Uterus (tissue), 4 donors: ENCODE measurements around the gene SHROOM2. TPM values are rescaled to one million over a fixed set of nuclear protein-coding genes. Genes with fewer than 3 reads are reported as not detected.
"Not testable (repeated sequence)": the region's sequence is repeated elsewhere in the genome, so short reads cannot be mapped to it uniquely, and the experiment has no call there.

Experiments
- DNase-seq, 2 donors: peaks; one replicate each; pipeline ENCODE4 v3.0.0-alpha.2; 2019 to 2020
- H3K27ac ChIP-seq, 2 donors: fragments of 200-600 bp; sonication (generic); 1 replicate in 1 of 2; 2 replicates in 1 of 2; pipeline ENCODE4 v1.5.1; 2016 to 2018
- H3K27me3 ChIP-seq, 2 donors: fragments of 200-600 bp; sonication (generic); one replicate each; pipeline ENCODE4 v1.5.1; 2018 to 2019; ENCODE audit warnings: control low read depth in 1 of 2
- H3K36me3 ChIP-seq, 2 donors: fragments of 200-600 bp; sonication (generic); one replicate each; pipeline ENCODE4 v1.5.1; 2019; ENCODE audit warnings: control low read depth in 1 of 2
- H3K4me1 ChIP-seq, 2 donors: fragments of 200-600 bp; sonication (generic); one replicate each; pipeline ENCODE4 v1.5.1; 2018 to 2019; ENCODE audit warnings: control low read depth in 1 of 2
- H3K4me3 ChIP-seq, 2 donors: fragments of 200-600 bp; sonication (generic); 1 replicate in 1 of 2; 2 replicates in 1 of 2; pipeline ENCODE4 v1.5.1; 2018 to 2019; ENCODE audit warnings: mild to moderate bottlenecking in 1 of 2
- H3K9me3 ChIP-seq, 2 donors: fragments of 200-600 bp; sonication (generic); one replicate each; pipeline ENCODE4 v1.5.1; 2019; ENCODE audit warnings: control low read depth in 1 of 2
- POLR2A ChIP-seq, 2 donors: fragments of 450-650 bp; IDR thresholded peaks; one replicate each; pipeline ENCODE4 v1.6.1; 2016; ENCODE audit warnings: antibody characterized with exemption in 2 of 2, mild to moderate bottlenecking in 1 of 2, moderate library complexity in 1 of 2
- intact Hi-C: fragments of 100-400 bp; cut with DNase I; formaldehyde crosslinking; loops from one replicate; pipeline ENCODE4 v1.15.1; 2023; ENCODE audit warnings: low total_unique reads
- total RNA-seq, 4 donors: library from RNA; depleted of rRNA in 3 of 4; stranded (reverse); fragments of >200 nt in 3 of 4; gene quantifications; one replicate each; pipeline versions ENCODE4 v1.1.0 to v1.2.4, GENCODE V29; 2014 to 2023
- TF ChIP-seq, protein P1 (sequence below), 4 experiments: fragments of 200-600 bp in 2 of 4; fragments of 450-650 bp in 2 of 4; sonication (generic) in 2 of 4; IDR thresholded peaks; one replicate each; pipeline ENCODE4 v1.5.1; 2016 to 2019; ENCODE audit warnings: antibody characterized with exemption in 4 of 4, mild to moderate bottlenecking in 2 of 4, moderate library complexity in 1 of 4
- donor health status: DM: yes; HTN: yes; CAD: no.

SHROOM2 gene
- total RNA-seq, 4 donors from 2014 or later = 3.5 to 8.7 (median 4.8) TPM

DNA sequence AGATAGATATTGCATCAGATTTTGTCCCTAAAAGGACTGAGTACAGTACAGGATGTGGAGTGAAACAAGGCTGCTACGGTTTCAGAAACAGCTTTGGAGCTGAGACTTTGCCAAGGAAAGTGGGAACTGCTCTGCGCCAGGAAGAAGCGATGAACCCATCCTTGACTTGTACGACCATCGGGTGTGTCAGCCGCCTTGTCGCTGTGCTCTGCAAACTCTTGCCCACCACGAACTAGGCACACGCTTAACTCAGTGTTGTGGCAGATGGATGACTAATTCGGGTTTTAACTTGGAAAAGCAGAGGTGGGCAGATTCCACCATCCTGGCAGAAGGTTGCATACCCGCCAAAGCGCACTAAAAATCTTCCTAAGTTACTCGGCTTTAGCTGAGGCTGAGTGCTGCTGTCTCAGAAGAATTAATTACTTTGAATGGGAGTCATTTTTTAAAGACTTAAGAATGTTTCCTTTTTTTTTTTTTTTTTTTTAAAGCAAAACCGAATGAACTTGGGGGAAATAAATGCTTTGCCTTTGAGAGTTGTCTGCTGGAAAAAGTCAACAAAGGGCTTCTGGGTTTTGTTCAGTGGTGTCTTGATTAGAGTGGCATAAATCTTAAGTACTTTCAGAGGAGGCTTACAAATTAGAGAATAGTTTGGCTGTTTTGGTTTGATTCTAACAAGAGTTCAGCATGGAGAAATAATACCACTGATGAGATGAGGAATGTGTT lies 69.5 kb downstream of the SHROOM2 start:
- H3K27ac ChIP-seq = peak overlapping the region; percentile 1 to 24
- intact Hi-C loops = no loop called here
- no peak for TF ChIP-seq POLR2A (IDR thresholded peaks at IDR 0.05)
- TF ChIP-seq, protein P1, sequence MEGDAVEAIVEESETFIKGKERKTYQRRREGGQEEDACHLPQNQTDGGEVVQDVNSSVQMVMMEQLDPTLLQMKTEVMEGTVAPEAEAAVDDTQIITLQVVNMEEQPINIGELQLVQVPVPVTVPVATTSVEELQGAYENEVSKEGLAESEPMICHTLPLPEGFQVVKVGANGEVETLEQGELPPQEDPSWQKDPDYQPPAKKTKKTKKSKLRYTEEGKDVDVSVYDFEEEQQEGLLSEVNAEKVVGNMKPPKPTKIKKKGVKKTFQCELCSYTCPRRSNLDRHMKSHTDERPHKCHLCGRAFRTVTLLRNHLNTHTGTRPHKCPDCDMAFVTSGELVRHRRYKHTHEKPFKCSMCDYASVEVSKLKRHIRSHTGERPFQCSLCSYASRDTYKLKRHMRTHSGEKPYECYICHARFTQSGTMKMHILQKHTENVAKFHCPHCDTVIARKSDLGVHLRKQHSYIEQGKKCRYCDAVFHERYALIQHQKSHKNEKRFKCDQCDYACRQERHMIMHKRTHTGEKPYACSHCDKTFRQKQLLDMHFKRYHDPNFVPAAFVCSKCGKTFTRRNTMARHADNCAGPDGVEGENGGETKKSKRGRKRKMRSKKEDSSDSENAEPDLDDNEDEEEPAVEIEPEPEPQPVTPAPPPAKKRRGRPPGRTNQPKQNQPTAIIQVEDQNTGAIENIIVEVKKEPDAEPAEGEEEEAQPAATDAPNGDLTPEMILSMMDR (IDR thresholded peaks at IDR 0.05) = no peak

DNA sequence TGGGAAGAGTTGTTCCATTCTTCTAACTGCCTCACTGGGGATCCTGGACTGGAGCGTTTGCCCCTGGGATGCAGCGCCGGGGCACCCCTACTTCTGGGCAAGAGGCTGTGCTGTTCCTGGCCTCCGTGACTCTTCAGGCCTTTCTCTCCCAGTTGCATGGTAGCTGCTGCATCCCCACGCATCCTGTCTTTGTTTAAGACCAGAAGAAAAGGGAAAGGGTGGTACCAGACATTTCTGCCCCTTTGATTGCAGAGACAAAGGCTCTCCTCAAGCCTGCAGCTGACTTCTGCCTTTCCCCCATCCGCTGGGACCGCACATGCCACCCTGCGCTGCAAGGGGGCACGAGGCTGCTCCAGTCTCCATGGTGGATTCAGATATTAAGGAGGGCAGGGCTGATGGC lies 70.4 kb downstream of the SHROOM2 start:
- TF ChIP-seq POLR2A (IDR thresholded peaks at IDR 0.05) = no peak
- TF ChIP-seq, protein P1 (IDR thresholded peaks at IDR 0.05) = no peak
- Histone ChIP-seq H3K4me3 (no peak overlapping the region), H3K36me3 (no peaks in the 10 kb centered on the region), H3K27me3 (no peaks in the 10 kb centered on the region), H3K27ac (no peak overlapping the region), H3K9me3 (no peaks in the 10 kb centered on the region), H3K4me1 (no peaks in the 10 kb centered on the region)
- no peak for DNase-seq
- intact Hi-C loops = no loop called here

More for the DNA sequence above, 69.5 kb downstream of the SHROOM2 start:
- Histone ChIP-seq H3K4me1 (no peaks in the 10 kb centered on the region), H3K9me3 (no peaks in the 10 kb centered on the region), H3K4me3 (no peak overlapping the region), H3K27me3 (no peaks in the 10 kb centered on the region), H3K36me3 (no peaks in the 10 kb centered on the region)
- DNase-seq = no peak

DNA sequence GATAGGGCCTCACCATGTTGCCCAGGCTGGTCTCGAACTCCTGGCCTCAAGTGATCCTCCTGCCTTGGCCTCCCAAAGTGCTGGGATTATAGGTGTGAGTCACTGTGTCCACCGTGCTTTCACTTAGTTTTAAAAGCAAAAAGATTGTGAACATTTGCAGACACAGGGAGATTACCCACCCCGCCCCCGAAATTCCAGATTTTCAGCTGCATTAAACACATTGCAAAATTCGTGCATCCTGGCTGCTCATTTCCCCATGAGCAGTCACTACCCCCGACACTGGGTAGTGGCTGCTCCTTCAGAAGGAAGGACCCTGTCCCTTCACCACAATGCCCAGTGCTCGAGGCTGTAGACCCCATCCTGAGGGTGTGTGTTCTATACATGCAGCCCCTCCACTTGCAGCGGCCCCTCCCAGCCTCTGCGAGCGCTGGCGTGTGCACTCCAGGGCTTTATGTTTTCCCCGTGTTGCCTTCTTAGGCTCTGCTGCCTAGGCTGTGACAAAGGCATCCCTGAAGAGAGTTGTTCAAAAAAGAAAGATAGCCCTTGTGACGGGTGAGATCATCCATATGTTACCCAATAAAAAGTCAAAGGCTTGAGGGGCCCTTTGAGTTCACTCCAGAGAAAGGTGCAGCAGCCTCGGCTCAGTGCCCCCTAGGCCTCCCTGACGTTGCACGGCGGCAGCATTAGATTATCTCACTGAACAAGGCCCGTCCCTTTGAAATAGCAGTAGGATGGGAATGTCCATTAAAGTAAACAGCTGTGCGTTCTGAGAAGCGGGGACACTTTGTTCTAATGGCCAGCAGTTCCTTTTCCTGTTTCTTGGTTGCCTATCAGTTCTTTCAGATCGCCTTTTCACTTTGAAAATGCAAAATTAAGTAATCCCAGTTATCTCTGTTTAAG lies 71.6 kb downstream of the SHROOM2 start:
- Histone ChIP-seq H3K4me1 (no peaks in the 10 kb centered on the region), H3K9me3 (no peaks in the 10 kb centered on the region), H3K27me3 (no peaks in the 10 kb centered on the region), H3K36me3 (no peaks in the 10 kb centered on the region), H3K27ac (no peak overlapping the region), H3K4me3 (no peak overlapping the region)
- intact Hi-C loops = no loop called here
- DNase-seq = no peak
- TF ChIP-seq, protein P1 (IDR thresholded peaks at IDR 0.05) = no peak
- no peak for TF ChIP-seq POLR2A (IDR thresholded peaks at IDR 0.05)

DNA sequence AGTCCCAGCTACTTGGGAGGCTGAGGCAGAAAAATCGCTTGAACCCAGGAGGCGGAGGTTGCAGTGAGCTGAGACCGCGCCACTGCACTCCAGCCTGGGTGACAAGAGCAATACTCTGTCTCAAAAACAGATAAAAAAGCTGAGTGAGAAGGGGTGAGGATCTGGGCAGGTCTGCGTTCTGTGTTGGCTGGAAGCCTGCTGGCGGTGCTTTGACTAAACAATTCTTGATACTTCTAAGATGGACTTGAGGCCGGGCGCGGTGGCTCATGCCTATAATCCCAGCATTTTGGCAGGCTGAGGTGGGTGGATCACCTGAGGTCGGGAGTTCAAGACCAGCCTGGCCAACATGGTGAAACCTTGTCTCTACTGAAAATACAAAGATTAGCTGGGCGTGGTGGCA lies 72.5 kb downstream of the SHROOM2 start:
- intact Hi-C loops, DNase-seq: not testable (repeated sequence)

DNA sequence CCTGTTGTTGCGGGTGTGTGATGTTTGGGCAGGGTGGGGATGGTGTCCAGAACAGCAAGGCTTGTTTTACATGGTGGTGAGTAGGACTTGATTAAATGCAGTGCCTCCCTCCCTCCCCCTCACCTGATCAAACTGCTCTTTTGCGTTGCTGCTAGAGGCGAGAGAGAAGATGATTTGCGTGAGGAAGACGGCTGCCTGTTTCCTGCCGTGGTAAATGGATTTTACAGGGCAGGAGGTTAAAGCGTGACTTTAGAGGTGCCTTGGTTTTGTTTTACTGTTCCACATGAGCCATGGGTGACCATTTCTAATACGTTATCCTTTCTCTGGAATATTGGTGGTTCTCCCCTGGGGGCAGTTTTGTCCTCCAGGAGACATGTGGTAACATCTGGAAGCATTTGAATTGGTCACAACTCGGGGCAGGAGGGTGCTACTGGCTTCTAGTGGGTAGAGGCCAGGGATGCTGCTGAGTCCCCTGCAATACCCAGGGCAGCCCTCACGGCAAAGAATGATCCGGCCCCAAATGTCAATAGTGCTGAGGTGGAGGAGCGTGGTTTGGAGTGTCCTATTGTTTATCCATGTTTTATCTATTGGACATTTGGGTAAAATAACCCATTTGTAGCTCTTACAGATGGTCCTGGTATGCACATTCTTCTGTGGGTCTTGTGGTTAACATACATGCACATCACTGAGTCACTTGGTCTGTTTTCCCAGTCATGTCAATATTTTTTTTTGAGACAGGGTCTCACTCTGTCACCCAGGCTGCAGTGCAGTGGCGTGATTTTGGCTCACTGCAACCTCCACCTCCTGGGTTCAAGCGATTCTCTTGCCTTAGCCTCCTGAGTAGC lies 73.7 kb downstream of the SHROOM2 start:
- H3K36me3 ChIP-seq = no peaks in the 10 kb centered on the region
- no peak for DNase-seq
- no peak overlapping the region for H3K27ac ChIP-seq
- no peaks in the 10 kb centered on the region for H3K4me1 ChIP-seq
- intact Hi-C loops = no loop called here
- no peaks in the 10 kb centered on the region for H3K27me3 ChIP-seq
- TF ChIP-seq POLR2A (IDR thresholded peaks at IDR 0.05) = no peak
- TF ChIP-seq, protein P1 (IDR thresholded peaks at IDR 0.05) = no peak
- H3K9me3 ChIP-seq = no peaks in the 10 kb centered on the region
- no peak overlapping the region for H3K4me3 ChIP-seq

More for the DNA sequence above, 72.5 kb downstream of the SHROOM2 start:
- H3K9me3 ChIP-seq, H3K36me3 ChIP-seq, H3K27ac ChIP-seq, H3K4me3 ChIP-seq, H3K27me3 ChIP-seq, H3K4me1 ChIP-seq: not testable (repeated sequence)
